MV-4-11 (cell line): Measurements from ENCODE around the gene SECISBP2L.

Experiments
- DNase-seq: peaks from one replicate; lab custom pipeline; 2025; lab: John Stamatoyannopoulos, UW

Gene SECISBP2L

DNA sequence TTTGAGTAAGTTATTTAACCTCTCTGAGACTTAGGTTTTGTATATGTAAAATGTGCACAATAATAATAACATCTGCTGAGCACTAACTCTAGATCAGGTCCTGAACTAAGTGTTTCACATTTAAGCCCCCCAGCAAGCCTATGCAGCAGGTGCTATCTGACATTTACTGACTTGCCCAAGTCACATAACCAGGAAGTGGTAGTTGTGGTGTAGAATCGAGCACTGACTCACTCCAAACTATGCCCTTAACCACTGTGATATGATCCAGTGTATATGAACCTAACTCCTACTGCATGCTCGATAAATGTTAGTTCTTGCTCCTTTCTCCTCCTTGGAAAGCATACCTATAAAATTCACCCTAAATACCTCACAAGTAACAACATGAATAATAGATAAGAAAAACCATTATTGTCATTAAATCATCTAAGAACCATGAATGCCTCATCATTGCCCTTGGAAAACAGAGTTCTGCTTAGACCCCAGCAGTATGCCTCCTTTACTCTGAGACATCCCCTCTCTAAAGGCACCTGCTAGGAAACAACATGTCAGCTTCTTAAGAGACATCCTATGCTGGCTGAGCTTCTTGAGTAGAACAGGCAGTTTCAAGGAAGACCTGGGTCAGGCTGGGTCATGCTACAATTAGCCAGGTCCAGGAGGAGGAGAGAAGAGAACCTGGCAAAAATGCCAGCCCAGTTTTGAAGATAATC lies 79.5 kb downstream of the SECISBP2L start:
- peak; percentile 83 for DNase-seq

DNA sequence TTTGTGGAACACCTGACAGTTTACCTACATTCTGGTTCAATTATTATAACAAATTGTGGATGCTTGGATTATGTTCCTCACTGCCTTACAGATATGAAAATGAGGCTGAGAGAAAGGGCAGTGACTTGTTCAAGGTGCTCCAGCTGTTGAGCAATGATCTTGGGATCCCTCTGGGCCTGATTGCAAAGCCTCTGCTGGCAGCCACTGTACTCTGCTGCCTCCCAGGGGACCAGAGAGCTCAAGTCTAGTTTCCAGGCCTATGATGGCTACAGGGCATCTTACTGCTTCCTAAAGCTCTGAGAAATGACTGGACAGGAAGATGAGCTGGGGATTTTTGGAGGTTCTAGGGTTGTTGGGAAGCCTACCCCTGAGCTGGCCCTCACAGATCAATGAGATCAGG lies 80.3 kb downstream of the SECISBP2L start:
- DNase-seq, result peak; percentile 76

DNA sequence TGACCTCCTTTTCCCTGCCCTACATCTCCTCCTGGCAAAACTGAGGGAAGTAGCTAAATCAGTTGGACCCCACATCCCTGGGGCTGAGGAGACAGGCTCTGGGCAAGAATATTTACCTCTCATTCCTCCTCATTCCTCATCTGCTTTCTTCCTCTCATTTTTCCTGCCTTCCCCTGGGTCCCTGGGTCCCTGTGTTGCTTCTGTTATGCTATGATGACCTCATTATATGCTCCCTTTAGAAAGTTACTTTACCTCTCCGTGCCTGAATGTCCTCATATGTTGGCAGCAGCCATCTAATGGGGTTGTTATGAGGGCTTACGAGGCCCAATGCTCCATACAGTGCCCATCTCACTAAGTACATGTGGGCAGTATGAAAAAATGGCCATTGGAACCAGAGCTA lies 81.3 kb downstream of the SECISBP2L start:
- DNase-seq, result no peak

DNA sequence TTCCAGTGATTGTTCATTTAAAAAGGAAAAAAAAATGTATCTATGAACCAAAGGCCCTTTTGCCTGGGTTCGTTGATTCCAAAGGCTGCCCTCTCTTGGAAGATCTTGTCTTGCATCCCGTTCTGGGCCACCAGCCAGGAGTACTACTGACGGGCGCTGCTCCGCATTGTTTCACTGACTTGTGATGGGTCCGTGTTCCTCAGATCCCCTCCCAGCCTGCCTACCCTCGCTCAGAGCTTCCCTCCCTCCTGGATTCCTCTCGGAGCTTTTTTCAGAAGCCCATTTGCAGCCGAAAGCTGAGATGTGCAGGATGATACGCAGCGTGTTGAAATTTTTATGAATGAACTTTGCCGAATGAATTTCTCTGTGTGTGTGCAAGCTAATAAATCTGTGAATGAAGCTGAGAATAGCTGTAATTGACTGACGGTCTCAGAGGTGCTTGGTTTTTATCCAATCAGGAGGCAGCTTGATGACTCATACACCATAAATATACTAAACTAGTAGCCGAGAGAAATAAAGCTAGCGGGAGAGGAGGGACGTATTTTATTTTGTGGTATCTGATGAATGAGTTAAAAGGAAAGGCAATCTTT lies 82.6 kb downstream of the SECISBP2L start, which contains the start of gene SHC4:
TSS of gene SHC4 (minus strand) at position 396 of the 590 bp plus-strand sequence. CDS start 904 bp downstream, outside the sequence.
- peak; percentile 28 for DNase-seq

DNA sequence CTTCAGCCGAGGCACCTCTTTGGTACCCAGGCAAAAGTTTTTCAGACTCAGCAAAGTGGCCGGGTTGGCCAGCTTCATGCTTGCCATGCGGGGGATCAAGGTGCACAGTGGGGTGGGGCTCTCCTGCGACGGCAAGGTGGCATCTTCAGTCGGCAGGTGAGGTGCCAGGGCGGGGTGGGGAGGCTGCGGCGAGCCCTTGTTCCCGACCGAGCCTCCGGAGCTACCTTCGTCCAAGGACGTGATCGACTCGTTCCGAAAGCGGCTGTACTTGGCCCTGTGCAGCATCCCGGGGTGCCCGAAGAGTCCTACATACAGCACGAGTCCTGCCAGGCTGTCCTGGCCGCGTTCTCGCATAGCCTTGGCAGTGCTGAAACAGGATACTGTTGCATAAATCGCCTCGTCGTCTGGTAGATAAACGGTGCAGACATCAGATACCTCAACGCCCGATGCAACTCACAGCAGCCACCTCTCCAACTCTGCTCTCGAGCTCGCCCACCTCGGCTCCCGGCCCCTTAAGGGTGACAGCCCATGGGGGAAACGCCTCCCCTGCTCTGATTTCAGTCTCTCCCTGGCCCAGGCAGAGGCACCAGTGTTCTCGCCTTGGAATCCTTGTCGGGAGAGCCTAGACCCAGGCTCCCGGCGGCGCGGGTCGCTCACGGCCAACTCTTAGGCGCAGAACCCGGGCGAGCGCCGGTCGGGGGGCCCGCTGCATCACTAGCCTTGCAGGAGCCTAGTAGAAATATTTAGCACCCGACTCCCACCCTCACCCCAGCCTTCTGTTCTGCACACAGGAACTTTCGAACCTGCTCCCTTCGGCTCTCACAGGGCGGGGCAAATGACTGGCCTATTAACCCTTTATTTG lies 83.4 kb downstream of the SECISBP2L start:
- no peak for DNase-seq

DNA sequence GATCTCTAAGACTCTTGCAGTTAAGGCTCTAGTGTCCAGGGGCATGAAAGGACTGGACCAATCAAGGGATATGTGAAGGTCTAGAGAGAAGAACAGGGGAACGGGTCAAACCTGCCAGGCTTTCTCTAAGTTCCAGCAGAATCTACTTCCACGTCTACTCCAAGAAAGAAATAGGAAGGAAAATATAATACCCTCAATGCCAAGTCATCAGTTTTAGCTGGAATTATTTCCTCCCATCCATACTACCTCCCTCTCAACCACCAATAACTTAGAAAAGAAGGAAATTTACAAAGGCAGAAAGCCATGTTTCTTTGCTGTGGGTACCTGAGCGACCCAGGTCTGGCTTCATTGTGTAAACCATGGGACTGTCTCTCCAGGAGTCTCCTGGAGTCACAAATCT lies 90.3 kb downstream of the SECISBP2L start:
- DNase-seq, result no peak

DNA sequence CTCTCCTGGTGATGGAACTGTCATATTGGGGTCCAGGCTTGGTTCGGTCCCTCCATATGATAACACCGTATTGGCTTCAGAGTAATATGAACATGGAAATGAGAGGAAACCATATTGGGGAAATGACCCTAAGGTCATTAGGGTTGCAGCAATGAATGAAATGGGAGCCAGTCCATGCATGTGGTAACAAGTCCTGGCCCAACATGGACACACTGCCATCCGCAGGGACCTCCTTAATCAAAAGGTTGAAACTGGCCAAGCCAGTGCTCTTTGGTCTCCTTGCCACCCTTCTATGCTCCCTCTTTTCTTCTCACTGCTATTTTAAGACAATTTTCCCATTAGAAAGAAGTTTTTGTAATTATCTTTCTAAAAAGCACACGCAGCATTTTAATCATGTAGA lies 90.9 kb downstream of the SECISBP2L start:
- no peak for DNase-seq

DNA sequence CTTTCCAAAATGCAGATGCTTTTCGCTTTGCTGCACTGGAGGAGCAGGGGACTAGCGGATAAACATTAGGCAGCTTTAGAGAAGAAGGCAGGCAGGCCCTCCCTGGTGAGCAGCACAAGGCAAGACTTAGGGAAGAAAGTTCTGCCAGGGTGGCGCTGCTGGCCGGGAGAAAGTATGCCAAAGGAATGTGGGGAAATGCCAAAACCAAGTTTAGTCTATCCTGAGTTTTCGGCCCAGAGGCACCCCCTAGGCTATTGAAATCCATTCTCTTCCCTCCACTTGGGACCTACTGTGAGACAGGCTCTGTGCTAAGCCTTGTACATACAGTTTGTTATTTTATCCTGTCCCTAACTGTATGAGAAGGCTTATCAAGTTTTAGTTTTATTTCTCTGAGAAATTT lies 91.7 kb downstream of the SECISBP2L start:
- DNase-seq, result no peak

DNA sequence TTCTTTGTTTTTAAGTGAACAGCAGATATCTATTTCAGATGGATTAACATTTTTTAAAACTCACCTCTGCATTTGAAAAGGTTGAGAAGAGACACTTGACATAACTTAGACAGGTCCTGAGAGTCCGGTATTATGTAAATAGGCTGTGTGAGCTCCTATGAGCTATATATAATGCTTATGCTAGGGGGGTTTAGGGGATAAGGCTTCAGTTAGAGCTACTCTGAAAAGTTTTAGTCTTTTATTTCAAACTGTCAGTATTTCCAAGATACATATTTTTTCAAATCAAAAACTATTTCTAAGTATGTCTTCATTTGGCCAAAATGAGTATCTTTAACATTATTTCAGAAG lies 99.4 kb downstream of the SECISBP2L start:
- no peak for DNase-seq

DNA sequence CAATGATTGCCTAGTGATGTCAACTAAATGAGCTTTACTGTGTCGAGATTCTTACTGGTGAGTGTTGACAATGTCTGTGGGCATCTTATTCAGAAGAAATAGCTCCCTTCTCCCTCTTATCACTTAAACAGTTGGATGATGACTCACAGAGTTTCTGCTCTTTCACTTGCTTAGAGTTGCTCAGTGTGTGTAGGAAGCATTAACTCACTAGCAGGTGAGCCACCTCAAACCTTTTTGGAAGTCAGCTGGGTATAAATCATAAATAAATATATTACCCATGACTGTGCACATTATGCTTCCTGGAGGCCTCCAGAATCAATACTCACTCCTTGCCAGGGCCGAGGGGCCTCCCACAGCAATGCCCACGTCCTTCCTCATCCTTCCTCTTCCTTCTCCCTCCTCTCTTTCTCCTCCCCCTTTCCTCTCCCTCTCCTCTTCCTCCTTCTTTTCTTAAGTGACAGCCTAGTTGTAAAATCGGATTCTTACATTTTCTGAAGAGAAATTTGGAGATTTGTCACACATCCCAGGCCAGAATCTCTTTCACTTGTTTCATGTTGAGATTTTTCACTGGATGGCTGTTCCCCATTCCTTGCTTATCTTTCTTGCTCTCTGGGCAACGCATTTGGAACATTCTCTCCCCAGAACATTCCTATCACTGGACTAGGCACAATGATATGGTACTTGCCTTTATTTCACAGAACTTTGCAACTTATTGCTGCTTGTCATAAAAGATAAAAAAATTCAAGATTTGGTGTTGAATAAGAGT lies 100.0 kb downstream of the SECISBP2L start:
- peak; percentile 54 for DNase-seq

DNA sequence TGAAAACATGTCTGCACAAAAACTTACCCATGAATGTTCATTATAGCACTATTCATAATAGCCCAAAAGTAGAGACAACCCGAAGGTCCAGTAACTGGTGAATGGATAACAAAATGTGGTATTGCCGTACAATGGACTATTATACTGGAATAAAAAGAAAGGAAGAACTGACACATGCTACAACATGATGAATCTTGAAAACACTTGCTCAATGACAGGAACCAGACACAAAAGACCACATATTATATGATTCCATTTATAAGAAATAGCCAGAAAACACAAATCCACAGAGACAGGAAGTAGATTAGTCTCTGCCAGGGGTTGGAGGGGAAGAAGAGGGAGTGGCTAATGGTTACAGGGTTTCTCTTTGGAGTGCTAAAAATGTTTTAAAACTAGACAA lies 100.9 kb downstream of the SECISBP2L start:
- DNase-seq, result peak; percentile 60

DNA sequence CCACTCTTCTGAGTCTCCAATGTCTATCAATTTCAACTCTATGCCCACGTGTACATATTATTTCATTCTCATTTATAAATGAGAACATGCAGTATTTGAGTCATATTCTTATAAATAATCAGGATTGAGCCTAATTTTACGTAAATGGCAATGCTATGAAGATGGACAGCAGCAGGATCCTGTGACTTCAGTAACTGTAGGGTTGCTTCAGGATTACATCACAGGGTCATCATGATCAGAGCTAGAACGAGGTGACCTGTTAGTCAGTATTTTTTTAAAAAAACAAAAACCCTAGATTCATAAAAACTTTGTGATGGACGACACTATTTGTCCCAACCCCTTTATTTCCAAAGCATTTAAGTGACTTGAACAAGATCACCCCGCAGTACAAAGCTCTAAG lies 104.3 kb downstream of the SECISBP2L start:
- DNase-seq, result no peak

DNA sequence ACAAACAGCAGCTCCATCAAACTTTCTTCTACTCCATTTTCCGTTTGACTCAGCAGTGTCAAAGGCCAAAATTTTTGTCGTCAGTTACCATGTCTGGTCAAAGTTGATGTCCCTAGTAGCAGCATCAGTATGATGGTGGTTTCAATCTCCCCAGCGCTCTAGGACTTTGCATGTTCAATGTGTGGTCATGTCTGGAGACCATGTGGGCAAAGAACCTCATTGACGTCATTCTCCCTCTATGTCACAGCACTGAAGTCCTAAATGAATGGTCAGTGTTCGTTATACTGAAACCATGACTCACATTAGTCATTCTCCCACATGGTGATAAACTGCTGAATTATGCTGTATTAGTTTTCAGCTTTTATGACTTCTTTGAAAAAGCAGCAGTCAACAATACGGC lies 105.7 kb downstream of the SECISBP2L start:
- DNase-seq, result peak; percentile 38

DNA sequence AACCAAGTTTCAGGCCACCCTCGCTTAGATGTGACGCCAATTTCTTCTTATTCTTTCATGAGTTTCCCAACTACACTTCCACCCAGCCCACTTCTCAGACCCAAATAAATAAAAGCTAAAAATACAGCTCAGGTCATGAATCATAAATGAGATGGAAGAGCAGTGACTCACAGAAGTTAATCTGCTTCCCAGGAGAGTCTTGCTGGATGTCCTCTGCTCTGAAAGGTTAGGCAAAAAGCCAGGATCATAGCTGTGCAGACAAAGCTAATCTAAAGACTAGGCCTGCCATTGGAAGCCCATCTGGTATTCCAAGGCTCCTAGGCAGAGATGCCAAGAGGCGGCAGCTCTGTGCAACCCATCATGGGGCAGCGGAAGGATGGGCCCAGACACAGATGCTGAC lies 106.6 kb downstream of the SECISBP2L start:
- DNase-seq, result no peak
